Fibroblast of skin of left quadriceps (primary cell): Measurements from ENCODE around the gene KIRREL1.

Source experiments
- DNase-seq, 2 experiments: peaks; one replicate each; pipeline ENCODE4 v3.0.0-alpha.2; 2013; ENCODE audit warnings: low read depth in 2 of 2

KIRREL1 gene

DNA sequence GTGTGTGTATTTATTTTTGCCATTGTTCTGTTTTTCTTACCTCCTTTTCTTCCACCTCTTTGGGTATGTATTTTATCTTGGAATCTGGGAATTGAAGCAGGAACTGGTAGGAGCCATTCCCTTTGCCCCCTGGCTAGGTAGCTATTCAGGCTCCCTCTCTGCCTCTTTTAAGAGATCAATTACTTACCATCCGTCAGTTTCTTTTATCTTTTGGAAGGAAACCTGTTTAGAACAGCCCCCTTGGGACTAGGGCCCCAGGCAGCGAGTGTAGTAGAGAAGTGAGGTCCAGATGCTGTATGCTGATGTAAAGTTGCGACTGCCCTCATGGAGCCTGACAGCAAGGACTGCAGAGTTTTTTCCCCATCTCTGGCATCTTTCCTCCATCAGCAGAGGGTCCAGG, 41.6 kb downstream of the KIRREL1 start:
- no peak for DNase-seq

DNA sequence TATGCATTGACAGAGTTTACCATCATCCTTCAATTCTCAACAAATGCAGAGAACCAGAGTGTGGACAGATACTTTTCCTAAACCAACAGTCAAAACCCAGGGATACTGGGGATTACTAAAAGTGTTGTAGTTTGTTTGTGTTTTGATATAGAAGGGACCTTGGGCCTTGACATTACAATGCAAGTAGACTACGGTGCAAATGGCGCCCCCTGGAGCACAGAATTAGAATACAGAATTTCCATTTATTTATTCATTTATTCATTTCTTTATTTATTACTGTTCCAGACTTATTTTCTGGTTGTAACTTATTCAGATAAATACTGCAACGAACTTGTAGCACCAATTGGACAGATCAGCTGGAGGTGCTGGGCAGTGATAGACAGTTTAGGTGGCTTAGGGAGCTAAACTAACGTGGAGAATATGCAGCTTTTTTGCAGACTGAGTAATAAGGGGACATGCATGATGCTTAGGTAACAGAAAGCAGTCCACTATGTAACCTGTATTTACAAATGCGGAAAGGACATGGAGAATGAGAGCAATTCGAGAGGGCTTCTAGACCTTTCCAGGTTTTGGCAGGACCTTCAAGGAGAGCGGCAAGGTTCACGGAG, 42.6 kb downstream of the KIRREL1 start:
- DNase-seq: no peak

DNA sequence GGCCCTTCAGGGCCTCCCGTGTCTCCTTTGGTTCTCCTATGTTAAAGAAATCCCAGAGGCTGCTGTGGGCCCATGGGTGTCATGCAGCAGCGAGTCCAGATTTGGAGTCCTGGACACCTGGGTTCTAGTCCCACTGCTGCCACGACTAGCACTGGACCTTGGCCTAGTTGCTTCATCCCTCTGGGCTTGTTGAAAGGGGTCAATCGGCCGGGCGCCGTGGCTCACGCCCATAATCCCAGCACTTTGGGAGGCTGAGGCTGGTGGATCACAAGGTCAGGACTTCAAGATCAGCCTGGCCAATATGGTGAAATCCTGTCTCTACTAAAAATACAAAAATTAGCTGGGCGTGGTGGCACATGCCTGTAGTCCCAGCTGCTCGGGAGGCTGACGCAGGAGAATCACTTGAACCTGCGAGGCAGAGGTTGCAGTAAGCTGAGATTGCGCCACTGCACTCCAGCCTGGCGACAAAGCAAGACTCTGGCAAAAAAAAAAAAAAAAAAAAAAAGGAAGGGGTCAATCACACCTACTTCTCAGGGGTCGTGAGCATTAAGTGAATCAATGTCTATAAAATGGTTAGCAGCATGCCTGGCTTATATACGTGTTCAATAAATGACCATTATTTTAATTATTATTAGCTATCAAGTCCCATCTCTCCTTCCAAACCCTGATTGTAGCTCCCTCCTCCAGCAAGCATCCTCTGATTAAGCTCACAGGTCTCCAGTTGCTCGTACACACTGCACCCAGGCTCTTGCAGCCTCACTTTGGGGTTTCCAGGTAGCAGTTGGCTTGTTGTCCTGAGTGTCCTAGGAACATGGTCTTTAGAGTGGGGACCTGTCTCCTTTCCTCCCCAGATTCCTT, 43.8 kb downstream of the KIRREL1 start:
- DNase-seq: no peak

DNA sequence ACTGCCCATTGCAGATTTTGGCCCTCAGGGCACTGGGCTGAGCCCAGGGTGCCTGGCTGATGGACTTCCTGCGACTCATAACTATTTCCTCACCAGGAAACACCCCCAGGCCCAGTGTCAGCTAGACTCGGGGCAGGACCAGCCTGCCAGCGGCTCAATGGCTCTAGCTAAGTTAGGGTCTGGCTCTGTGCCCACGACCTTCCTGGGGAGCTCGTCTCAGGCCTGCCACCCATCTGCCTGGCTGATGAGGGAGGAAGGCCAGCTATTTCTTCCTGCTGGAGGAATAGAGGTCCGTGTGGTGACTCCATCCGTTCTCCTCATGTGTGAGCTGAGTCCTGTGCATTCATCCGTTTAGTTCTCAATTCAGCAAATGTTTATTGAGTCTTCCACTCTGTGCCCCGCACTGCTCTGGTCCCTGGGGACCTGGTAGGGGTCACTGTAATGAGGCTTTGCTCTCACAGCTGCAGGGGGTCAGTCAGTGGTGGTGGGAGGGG, 44.5 kb downstream of the KIRREL1 start:
- no peak for DNase-seq

DNA sequence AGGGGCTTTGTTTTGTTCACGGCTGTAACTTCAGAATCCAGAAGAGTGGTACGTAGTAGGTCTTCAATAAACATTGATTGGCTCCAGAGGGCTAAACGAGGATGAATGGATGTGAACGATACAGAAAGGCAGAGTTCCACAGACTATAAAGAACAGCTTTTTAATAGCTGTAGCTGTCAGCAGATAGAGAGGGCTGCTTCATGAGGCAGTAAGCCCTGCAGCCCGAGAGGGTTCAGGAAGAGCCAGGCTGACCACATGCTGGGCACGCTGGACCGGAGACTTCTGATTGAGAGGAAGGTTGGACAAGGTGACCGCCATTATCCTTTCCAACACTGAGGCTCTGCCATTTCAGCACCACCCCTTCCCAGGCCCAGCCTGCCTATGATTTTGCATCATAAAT, 45.3 kb downstream of the KIRREL1 start:
- DNase-seq: no peak

DNA sequence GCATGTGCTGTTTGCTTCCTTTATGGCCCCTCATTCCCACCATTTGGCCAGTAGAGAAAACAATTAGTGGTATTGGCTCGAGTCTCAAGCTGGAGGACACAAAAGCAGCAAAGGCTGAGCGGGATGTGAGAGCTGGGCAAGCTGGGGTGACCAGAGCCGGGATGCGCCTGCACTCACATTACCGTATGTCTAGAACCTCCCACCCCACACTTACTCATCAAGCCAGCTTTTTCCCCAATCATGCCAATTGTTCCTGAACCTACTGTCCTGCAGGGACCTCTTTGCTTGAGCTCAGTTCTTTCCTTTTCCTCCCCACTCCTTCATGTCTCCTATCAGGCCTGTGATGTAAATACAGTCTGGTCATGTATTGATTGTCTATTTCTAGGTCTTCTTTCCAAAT, 45.9 kb downstream of the KIRREL1 start:
- no peak for DNase-seq

DNA sequence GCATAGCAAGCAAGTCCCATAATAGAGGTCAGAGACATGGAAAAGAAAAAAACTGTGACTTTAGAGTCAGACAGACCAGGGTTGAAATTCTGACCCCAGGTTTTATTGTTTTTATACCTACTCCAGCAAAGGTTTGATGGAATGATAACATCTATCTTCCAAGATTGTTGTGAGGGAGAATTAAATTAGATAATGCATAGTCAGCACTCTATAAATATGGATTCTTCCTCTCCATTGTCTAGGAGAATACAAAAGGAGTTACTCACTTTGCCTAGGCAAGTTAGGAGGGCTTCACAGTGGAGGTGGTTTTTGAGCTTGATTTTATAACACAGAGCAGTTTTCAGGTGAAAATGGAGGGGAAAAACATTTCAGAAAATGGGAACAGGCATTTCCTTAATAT, 46.9 kb downstream of the KIRREL1 start:
- no peak for DNase-seq

DNA sequence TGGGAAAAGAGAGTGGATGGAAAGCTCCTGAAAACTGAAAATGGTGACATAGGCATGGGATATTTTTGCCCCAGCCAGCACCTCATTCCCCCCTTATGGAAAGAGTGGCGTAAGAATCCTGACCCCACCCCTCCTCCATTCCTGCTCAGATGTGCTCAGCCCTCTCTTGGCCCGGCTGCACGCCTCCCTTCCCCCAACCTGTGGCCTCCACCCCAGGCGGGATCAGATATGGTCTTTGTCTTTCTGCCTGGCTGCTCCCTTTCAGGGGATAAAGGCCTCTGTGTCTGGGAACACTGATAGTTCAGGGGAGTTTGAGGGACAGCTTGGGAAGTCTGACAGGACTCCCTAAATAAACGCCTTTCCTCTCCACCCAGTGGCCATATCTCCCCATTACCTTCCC, 49.8 kb downstream of the KIRREL1 start:
- DNase-seq: no peak

DNA sequence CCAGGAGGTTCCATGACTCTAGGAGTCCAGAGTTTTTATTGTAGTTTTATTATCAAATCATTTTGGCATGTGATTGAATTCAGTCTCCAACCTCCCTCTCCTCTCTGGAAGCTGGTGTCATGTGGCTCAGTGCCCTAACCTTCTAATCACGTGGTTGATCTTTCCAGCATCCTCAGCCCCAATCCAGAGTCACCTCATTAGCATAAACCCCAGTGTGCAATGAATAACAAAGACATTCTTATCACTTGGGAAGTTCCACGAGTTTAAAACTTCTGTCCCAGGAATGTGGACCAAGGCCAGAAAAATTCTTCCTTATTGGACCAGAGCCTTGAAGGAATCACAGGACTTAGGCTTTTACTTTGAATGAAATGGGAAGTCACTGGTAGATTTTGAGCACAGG, 52.2 kb downstream of the KIRREL1 start:
- DNase-seq: peak; percentile 30 to 33

DNA sequence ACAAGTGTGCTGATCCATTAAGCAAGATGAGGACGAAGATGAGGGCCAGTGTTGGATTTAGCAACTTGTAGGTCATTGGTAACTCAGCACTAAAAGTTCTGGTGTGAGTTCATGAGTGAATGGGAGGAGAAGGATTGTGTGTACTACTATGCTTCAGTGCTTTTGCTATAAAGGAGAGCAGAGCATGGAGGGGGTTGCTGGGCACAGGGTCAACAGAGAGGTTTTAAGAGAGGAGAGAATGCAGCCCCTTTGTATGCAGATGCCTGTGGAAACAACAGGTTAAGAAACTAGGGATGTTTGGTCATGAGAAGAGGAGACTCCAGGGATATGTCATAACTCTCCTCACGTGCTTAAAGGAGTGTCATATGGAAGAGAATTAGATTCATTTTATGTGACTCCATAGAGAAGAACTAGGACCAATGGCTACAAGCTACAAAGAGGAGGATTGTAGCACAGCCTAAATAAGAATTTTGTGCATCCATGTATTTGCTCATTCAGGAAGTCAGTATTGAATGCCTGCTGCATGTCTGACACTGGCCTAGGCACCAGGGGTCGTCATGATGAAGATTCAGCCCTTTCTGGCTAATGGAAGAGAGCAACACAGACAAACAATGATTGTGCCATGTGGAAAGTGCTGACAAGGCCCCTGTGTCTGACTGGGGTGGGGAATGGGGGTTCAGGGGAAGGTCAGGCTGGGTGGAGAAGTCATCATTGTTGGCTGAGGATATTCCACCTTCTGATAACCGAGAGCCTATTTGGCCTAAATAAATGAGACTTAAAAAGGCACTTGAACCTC, 53.5 kb downstream of the KIRREL1 start:
- no peak for DNase-seq

DNA sequence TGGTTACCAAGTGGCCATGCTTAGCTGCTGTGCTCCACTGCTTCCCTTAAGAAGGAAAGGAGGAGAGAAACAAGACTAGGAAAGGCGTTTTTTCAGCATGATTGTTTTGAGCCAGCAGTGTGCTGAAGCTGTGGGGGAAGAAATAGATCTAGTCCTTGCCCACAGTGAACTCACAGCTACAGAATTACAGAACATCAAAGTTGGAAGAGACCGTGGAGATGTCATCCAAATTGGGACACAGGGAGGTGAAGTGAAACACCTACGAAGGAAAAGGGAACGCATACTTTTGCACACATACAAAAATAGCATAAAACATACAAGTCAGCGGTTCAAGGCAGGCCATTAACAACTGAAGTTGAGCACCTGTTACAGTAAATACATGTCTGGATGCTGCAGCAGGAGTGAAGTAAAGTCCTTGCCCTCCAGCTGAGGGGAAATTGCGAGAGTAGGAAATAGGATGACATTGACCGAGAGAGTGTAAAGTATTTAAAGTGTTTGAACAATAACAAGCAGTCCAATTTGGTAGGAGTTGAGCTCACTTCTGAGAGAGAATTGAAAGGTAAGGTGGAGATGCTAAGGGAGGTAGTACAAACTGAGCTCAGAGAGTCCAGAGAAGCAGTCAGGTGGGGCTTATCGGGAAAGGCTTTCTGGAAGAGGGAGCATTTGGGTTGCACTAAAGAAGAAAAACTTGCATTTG, 55.1 kb downstream of the KIRREL1 start:
- DNase-seq: no peak

DNA sequence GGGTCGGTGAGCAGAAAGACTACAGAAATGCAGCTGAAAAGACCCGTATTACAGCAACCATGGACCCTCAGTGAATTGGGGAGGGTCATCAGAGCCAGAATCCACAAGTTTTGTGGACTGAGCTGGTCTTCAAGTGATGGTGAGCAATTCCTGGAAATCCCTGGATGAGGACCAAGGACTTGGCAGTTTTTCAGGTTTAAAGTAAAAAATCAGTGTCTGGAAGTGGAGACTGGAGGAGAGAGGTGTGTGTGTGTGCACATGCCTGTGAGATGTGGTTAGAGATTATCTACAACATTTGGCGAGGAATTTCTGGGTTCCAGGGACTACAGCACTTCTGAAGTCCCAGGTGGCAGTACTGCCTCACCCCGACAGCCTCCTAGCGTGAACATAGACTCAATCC, 56.4 kb downstream of the KIRREL1 start:
- DNase-seq: peak in 1 of 2 experiments; percentile 24

DNA sequence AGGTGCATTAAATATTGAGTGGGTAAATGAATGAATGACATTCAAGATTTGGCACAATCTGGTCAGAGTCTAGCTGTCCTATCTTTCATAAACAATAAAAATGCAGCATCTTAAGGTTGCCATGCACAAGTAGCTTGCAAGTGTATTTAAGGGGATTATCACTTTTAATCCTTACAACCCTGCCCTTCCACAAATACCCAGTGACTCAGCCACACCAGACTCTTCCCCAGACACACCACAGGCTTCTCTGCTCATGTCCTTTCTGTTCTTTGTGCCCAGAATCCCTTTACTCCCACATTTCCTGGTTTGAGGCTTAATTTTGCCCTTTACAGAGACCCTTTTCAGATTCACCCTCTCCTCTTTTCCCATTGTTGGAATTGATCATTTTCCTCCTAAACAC, 59.8 kb downstream of the KIRREL1 start:
- DNase-seq: no peak

DNA sequence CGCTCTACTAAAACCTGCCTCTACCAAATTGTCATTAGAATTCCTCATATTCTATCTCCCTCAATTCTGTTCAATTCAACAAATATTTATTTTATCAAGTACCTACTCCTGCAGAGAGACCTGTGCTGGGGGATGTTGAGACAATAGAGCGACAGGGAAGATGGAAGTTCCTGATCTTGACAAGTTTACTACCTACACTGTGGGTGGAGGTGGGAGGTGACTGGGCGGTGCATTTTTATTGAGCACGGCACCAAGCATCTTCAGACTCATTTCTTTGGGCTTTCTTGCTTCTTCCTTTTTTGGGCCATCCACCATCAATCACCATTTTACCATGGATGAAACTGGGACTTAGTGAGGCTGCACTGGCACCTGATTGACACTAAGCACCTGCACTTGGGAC, 61.3 kb downstream of the KIRREL1 start:
- no peak for DNase-seq

DNA sequence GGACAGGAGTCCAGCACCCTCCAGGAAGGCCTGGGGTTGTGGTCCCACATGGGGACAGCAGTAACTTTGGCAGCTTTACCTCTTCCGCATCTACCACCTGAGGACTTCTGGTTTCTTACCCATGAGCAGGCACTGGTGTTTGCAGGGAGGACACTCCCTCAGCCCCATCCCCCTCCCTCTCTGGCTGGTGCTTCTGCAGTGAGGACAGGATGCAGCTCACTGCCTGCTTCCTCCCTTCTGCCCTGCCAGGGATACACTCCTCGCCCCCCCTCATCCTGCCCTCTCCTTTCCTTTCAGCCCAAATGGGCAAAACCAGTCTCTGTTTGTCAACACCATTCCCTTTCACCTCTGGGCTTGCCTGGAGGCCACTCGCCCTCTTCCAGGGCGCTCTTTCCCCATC, 62.4 kb downstream of the KIRREL1 start:
- DNase-seq: no peak

DNA sequence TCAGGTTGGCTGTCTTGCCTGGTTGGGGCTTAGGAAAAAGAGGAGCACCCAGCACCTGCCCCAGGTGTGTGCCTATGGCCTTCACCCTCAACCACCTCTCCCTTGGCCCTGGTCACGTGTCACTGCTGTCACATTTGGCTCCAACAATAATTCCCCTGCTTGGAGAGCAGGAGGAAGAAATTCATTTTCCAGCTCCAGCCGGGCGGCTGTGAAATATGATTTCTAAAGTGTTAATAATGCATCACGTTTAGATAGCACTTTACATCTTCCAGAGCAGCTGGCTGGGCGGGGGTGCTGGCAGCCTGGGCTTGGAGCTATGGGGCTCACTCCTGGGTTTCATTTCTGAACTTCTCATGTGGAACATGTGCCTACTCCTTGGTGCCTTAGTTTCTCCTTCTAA, 63.1 kb downstream of the KIRREL1 start:
- DNase-seq: no peak

DNA sequence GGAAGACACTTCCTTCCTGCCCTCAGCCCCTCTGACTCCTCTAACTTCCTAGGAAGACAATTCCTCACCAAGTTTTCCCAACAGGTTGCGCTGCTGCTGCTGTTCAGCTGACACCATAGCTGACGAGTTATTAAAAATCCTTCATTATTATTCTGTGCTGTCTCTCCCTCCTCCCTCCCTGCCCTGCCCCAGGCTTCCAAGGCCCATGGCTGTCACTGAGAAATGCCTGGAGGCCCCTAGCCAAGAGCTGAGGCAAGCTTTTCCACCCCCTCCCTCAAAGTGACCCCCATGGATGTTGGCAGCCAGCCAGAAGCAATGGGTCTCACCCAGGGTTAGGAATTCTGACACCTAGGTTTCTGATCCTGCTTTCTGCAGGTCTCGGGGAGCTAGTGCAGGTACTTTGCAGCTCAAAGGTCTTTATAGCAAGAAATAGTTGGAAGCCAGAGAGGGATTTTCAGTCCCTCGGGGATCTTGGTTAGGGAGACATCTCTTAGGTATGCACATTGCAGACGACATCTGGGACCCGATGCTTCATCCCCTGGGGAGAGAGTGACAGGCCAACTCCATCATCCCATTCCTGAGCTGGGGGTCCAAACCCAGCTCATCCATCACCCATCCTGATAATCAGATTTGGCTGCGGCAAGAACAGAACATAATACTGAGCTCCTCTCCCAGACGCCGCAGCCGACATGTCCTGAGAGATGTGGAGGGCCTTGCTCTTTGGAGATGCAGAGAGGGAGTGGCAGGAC, 65.0 kb downstream of the KIRREL1 start:
- DNase-seq: no peak

DNA sequence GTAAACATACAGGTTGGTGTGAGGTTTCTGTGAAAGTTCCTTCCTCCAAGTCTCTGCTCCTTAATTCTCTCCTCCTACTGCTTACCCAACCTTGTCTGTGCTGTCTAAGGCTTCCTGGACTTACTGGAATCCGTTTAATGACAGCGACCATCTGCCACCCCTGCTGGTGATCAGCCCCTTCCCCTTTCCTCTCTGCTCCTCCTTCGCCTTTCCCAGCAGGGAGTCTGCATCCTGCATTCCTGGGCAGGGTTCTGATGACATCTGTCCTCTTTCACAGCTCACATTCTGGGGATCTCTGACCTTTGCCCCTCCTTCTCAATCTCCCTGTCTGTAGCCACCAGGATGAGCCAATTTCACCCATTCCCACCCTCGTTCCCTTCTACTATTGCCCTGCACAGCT, 66.5 kb downstream of the KIRREL1 start:
- no peak for DNase-seq

DNA sequence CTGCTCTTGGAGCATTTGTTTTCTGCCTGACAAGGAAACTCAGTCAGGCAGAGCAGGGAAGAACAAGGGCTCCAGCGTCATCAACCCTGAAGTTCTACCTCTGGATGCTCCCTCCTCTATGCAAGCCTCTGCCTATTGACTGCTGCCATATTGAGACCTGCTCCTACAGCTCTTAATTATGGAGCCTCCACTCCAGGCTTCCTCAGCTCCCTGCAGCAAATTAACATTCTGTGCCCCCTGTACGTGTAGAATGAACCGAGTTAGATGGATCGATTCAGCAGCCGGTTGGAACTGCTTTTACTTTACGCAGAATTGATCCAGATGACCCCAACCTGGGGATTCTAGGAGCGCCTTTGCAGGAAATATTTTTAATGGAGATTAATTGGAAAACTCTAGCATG, 68.7 kb downstream of the KIRREL1 start:
- DNase-seq: no peak

DNA sequence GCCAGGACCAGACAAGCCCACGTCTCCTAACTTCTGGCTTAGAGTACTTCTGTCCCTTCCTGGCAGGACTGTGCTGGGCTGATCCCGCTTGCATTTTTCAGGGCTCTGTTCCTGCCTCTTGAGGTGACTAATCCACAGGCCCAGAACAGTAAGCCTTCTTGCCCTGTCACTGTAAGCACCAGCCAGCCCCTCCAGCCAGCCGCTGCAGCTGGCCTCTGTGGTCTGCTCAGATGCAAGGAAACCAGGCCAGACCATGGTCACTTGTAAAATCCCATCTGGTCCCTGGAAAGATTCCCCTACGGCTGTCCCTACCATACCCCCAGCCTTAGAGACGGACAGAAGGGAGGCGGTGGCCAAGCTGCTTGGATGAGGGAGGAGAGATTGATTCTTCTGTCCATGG, 74.2 kb downstream of the KIRREL1 start:
- no peak for DNase-seq

DNA sequence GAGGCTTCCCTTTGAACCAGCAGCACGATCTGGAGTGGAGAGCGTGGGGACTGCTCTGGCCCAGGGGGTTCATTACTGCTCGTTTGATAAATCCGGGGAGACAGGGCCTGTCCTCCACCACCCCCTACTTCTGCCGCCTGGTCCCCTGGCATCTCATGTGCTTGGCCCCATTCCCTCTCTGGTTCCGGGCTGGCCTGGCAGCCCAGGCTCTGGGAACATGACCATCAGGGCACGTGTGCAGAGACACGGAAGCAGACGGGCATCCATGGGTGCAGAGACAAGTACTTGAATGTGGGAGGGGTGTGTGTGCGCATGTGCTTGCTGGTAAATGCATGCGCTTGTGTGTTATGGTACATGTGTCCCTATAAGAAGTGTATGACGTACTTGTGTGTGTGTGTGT, 75.5 kb downstream of the KIRREL1 start:
- DNase-seq: no peak
